Mesendoderm (in vitro differentiated cells): Measurements from ENCODE around the gene B3GNT3. TPM values are rescaled to one million over a fixed set of nuclear protein-coding genes. Genes with fewer than 3 reads are reported as not detected.

Source experiments
- DNase-seq: peaks from one replicate; pipeline ENCODE4 v3.0.0; 2013
- H2AK5ac ChIP-seq: 2 replicates; pipeline ENCODE4 v1.6.1; 2013; ENCODE audit warnings: low read length, inconsistent platforms
- H2BK120ac ChIP-seq: 2 replicates; pipeline ENCODE4 v1.6.1; 2013; ENCODE audit warnings: low read depth, mild to moderate bottlenecking, low read length, moderate library complexity, mixed read lengths
- H2BK15ac ChIP-seq: replicated peaks from 2 replicates; pipeline ENCODE4 v1.6.1; 2013; ENCODE audit warnings: low read depth, mild to moderate bottlenecking, moderate library complexity
- H2BK5ac ChIP-seq: 2 replicates; pipeline ENCODE4 v1.6.1; 2013; ENCODE audit warnings: low read length, inconsistent platforms
- H3K18ac ChIP-seq: 2 replicates; pipeline ENCODE4 v1.6.1; 2013; ENCODE audit warnings: mild to moderate bottlenecking, low read length, mixed read lengths
- H3K23ac ChIP-seq: one replicate; pipeline ENCODE4 v1.6.1; 2013; ENCODE audit warnings: low read length
- H3K27ac ChIP-seq: 2 replicates; pipeline ENCODE4 v1.5.1; 2013; ENCODE audit warnings: low read depth, mild to moderate bottlenecking, inconsistent platforms, low read length, moderate library complexity
- H3K27me3 ChIP-seq: 2 replicates; pipeline ENCODE4 v1.6.1; 2013; ENCODE audit warnings: low read length, control low read depth, mild to moderate bottlenecking, inconsistent platforms; ENCODE audit not compliant: insufficient read depth, poor library complexity
- H3K36me3 ChIP-seq: 2 replicates; pipeline ENCODE4 v1.6.1; 2013; ENCODE audit warnings: low read length, inconsistent platforms; ENCODE audit not compliant: control insufficient read depth, insufficient read depth
- H3K4ac ChIP-seq: one replicate; pipeline ENCODE4 v1.6.1; 2013; ENCODE audit warnings: low read depth, mild to moderate bottlenecking, low read length, moderate library complexity
- H3K4me1 ChIP-seq: 2 replicates; pipeline ENCODE4 v1.6.1; 2013; ENCODE audit warnings: low read depth, low read length, inconsistent platforms; ENCODE audit not compliant: control insufficient read depth
- H3K4me2 ChIP-seq: 2 replicates; pipeline ENCODE4 v1.6.1; 2013; ENCODE audit warnings: low read length
- H3K4me3 ChIP-seq: 2 replicates; pipeline ENCODE4 v1.5.1; 2013; ENCODE audit warnings: mild to moderate bottlenecking, low read length
- H3K56ac ChIP-seq: one replicate; pipeline ENCODE4 v1.6.1; 2013; ENCODE audit warnings: low read length
- H3K79me1 ChIP-seq: 2 replicates; pipeline ENCODE4 v1.6.1; 2013; ENCODE audit warnings: low read length, inconsistent platforms
- H3K79me2 ChIP-seq: 2 replicates; pipeline ENCODE4 v1.6.1; 2013; ENCODE audit warnings: mild to moderate bottlenecking, low read length; ENCODE audit not compliant: control insufficient read depth, insufficient read depth
- H3K9ac ChIP-seq: 2 replicates; pipeline ENCODE4 v1.6.1; 2013; ENCODE audit warnings: low read length, inconsistent platforms
- H4K5ac ChIP-seq: one replicate; pipeline ENCODE4 v1.6.1; 2013; ENCODE audit warnings: low read length
- H4K8ac ChIP-seq: one replicate; pipeline ENCODE4 v1.6.1; 2013; ENCODE audit warnings: low read depth, mild to moderate bottlenecking, control low read depth, low read length, moderate library complexity
- WGBS: extraction: QIAGEN DNeasy Blood & Tissue Kit; methylation state at CpG from one replicate; pipeline ENCODE4 v1.1.7; 2013; ENCODE audit warnings: low lambda C conversion rate, missing lambda C conversion rate; ENCODE audit not compliant: insufficient coverage; ENCODE audit errors: extremely low coverage; 5-methylcytosine and 5-hydroxymethylcytosine counted together
- small RNA-seq: library from polyadenylated mRNA; stranded (forward); fragments of <200 nt; extraction: miRNeasy Mini kit (QIAGEN cat#:217004); gene quantifications from one replicate; pipeline ENCODE3, GENCODE V24; 2013; ENCODE audit not compliant: insufficient read depth

B3GNT3 gene

DNA sequence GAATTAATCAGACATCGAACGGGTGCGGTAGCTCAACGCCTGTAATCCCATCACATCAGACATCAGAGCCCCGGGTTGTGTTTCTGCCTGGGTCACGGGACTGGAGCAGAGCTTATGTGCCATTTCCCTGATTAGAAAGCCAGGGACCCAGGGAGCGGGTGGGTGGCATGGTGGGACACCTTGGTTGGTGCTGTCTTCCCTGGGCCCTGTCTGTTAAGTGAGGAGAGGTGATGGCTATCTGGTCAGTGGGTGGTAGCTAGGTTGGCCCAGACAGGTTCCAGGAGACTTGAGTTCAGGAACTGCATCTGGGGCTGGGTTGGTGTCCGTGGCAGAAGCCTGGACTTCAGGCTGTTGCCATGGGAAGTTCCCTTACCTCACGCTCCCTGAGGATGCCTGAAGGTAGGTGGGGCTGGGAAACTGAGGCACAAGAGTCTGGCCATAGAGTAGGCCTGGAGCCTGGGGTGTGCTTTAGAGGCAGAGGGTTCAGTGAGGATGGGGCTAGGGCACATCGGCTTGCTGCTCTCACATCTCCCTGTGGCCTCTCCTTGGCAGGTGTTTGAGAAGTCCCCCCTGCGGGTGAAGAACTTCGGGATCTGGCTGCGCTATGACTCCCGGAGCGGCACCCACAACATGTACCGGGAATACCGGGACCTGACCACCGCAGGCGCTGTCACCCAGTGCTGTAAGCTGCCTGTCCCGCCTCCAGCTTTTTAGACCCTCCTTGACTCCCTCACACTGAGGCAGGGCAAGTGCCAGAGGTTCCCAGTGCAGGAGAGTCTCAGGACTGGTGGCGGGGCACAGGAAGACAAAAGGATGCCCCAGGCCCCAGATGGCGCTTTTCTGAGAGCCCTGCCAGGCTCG lies 66.8 kb downstream of the B3GNT3 start:
- H3K4ac ChIP-seq: no peak overlapping the region
- peak overlapping the region; percentile 100 for H3K9ac ChIP-seq
- WGBS: no CpG with 5 or more reads among the region's 23 CpGs
- no peak overlapping the region for H2BK15ac ChIP-seq
- peak overlapping the region; percentile 82 for H3K56ac ChIP-seq
- peaks cover 13% of the 10 kb centered on the region for H3K79me1 ChIP-seq
- no peak overlapping the region for H4K8ac ChIP-seq
- peaks cover 28% of the 10 kb centered on the region for H3K36me3 ChIP-seq
- H3K4me3 ChIP-seq: peak overlapping the region; percentile 14
- no peak for DNase-seq
- H2BK5ac ChIP-seq: no peak overlapping the region
- peaks cover 29% of the 10 kb centered on the region for H3K79me2 ChIP-seq
- H3K23ac ChIP-seq: peak overlapping the region; percentile 29
- H3K27me3 ChIP-seq: no peaks in the 10 kb centered on the region
- H4K5ac ChIP-seq: no peak overlapping the region
- peak overlapping the region; percentile 16 for H3K4me2 ChIP-seq
- no peak overlapping the region for H3K18ac ChIP-seq
- no peak overlapping the region for H2AK5ac ChIP-seq
- H3K27ac ChIP-seq: no peak overlapping the region
- H3K4me1 ChIP-seq: no peaks in the 10 kb centered on the region
- no peak overlapping the region for H2BK120ac ChIP-seq

DNA sequence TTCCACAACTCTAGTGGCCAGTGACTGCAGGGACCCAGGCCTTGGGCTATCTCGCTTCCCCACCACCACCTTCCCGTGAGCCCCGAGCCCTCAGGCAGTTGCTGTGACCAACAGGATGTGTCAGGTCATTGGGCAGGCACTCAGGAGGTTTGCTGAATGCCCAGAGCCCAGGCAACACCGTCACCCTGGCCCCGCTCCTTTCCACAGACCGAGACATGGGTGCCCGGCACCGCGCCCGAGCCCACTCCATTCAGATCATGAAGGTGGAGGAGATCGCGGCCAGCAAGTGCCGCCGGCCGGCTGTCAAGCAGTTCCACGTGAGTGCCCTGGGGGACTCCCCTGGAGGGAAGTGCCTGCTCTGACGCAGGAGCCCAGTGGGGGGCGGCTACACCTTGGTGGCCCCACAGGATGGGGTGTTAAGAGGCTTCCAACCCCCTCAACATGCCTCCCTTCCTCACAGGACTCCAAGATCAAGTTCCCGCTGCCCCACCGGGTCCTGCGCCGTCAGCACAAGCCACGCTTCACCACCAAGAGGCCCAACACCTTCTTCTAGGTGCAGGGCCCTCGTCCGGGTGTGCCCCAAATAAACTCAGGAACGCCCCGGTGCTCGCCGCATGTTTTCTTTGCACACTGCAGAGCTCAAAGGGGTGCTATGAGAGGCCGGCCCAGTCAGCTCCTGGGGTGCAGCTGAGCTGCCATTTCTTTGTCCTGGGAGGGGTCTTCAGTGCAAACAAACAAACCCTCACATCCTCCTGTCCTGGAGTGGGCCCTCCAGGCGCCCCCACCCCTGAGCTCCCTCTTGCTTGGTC lies 68.0 kb downstream of the B3GNT3 start:
- H3K36me3 ChIP-seq: peaks cover 28% of the 10 kb centered on the region
- no peak overlapping the region for H3K4ac ChIP-seq
- no CpG with 5 or more reads among the region's 31 CpGs for WGBS

More for the DNA sequence above, 68.0 kb downstream of the B3GNT3 start:
- Histone ChIP-seq H4K8ac (no peak overlapping the region), H3K18ac (no peak overlapping the region), H3K27me3 (no peaks in the 10 kb centered on the region), H3K27ac (no peak overlapping the region), H3K23ac (no peak overlapping the region), H3K4me2 (no peak overlapping the region), H3K4me1 (no peaks in the 10 kb centered on the region), H2BK120ac (no peak overlapping the region), H3K79me2 (peaks cover 29% of the 10 kb centered on the region), H3K79me1 (peaks cover 13% of the 10 kb centered on the region), H3K56ac (peak overlapping the region; percentile 34), H3K9ac (peak overlapping the region; percentile 38), H4K5ac (no peak overlapping the region), H3K4me3 (no peak overlapping the region), H2AK5ac (no peak overlapping the region), H2BK5ac (no peak overlapping the region), H2BK15ac (no peak overlapping the region)
- no peak for DNase-seq

Small RNAs within 50 kb of the gene (small RNA-seq; reads per million reads assigned to genes)
- gene SNORA68: not detected
